Stimulated activated CD8-positive, alpha-beta memory T cell treated with anti-CD3 and anti-CD28 coated beads, Interleukin-12 subunit alpha, Interleukin-12 subunit beta, amount 100 ng/mL, for 24 hours (primary cell): Measurements from ENCODE around the gene TPRN.

Experiments
- DNase-seq: peaks from one replicate; pipeline ENCODE4 v3.0.0-alpha.2; 2020; ENCODE audit errors: extremely low read depth

The TPRN gene

GRCh38 chr9:137173796-137174664 is 26.5 kb downstream of the TPRN start:
- no peak for DNase-seq

GRCh38 chr9:137172901-137173795 is 27.4 kb downstream of the TPRN start:
- DNase-seq, result no peak

GRCh38 chr9:137171149-137171900 is 29.2 kb downstream of the TPRN start:
- DNase-seq, result no peak

GRCh38 chr9:137170486-137171148 is 29.9 kb downstream of the TPRN start:
- DNase-seq, result no peak

- DNase-seq, result no peak
Observed at GRCh38 chr9:137169896-137170358, 30.6 kb downstream of the TPRN start, which contains the start of gene LRRC26. TSS of gene LRRC26 (minus strand) at chr9:137170051. CDS start at chr9:137169943, 108 bp downstream.

GRCh38 chr9:137168904-137169856 is 31.4 kb downstream of the TPRN start:
- no peak for DNase-seq

- no peak for DNase-seq
Observed at GRCh38 chr9:137168573-137168903, 32.0 kb downstream of the TPRN start.

- no peak for DNase-seq
Observed at GRCh38 chr9:137167747-137168572, 32.6 kb downstream of the TPRN start.

GRCh38 chr9:137167277-137167746 is 33.2 kb downstream of the TPRN start:
- no peak for DNase-seq

GRCh38 chr9:137166380-137167229 is 33.9 kb downstream of the TPRN start:
- DNase-seq, result no peak

- no peak for DNase-seq
Observed at GRCh38 chr9:137165250-137165836, 35.2 kb downstream of the TPRN start.

- no peak for DNase-seq
Observed at GRCh38 chr9:137164370-137165249, 35.9 kb downstream of the TPRN start.

GRCh38 chr9:137163805-137164204 is 36.7 kb downstream of the TPRN start:
- DNase-seq, result no peak

GRCh38 chr9:137163365-137163715 is 37.2 kb downstream of the TPRN start:
- DNase-seq, result no peak

GRCh38 chr9:137162505-137163364 is 37.8 kb downstream of the TPRN start:
- DNase-seq, result no peak
